Activated naive CD8-positive, alpha-beta T cell treated with anti-CD3 and anti-CD28 coated beads, Interleukin-2, amount 50 U/mL, for 24 hours (primary cell): ENCODE data around the gene FOSL1.

Source experiments
- ATAC-seq: fragments of 150-1000 bp; cut with Tn5 transposase; one replicate; pipeline ENCODE4 v1.10.0; 2021
- DNase-seq: peaks from one replicate; pipeline ENCODE4 v3.0.0; 2021
- H3K27ac Mint-ChIP-seq: one replicate; pipeline ENCODE4 v1.8.0; 2021; ENCODE audit warnings: mild to moderate bottlenecking, mixed read lengths
- H3K27me3 Mint-ChIP-seq: one replicate; pipeline ENCODE4 v1.8.0; 2021; ENCODE audit warnings: mixed read lengths
- H3K36me3 Mint-ChIP-seq: one replicate; pipeline ENCODE4 v1.8.0; 2021; ENCODE audit warnings: low read depth, mixed read lengths
- H3K4me1 Mint-ChIP-seq: one replicate; pipeline ENCODE4 v1.8.0; 2021; ENCODE audit warnings: mixed read lengths
- H3K4me3 Mint-ChIP-seq: one replicate; pipeline ENCODE4 v1.8.0; 2021; ENCODE audit warnings: mild to moderate bottlenecking, moderate library complexity, mixed read lengths
- H3K9me3 Mint-ChIP-seq: one replicate; pipeline ENCODE4 v1.8.0; 2021; ENCODE audit warnings: mixed read lengths

The FOSL1 gene

DNA sequence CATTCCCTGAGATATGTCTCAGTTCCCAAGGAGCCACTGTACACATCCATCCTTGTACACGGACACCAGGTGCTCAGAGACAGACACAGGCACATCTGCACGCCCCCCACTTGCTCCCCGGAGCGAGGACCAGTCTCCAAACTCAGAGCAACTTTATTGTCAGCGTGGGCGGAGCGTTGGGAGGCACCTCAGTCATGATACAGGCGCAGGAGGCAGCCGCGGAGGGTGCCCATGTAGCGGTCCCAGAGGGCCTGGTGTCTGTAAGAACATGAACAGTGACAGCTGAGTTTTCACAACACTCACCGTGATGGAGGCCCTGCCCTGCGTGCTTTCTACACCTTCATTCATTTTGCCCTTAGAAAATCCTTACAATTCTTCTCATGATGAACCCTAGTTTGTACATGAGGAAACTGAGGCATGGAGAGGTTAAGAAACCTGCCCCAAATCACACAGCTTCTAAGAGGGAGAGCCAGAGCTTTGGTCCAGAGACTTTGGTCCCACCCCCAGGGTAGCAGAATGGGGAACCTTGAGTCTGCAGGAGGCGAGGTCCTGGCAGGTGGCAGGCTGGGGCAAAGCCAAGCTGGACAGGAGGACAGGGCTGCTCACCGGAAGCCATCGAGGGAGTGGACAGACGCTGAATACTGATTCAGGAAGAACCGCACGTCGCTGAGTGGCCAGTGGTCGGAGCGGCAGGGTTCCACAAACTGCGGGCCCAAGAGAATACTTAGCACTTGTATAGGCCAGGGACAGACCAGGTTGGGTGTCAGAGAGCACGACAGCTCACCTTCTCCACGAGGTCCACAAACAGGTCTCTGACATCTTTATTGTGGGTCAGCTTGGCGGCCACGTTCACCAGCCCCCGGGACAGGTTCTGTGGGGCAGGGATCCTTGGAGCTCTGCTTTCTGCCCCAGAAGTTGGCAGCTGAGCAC lies 16.1 kb downstream of the FOSL1 start:
- DNase-seq (no peak), ATAC-seq (no peak)
- Mint-ChIP-seq H3K4me1 (peaks cover 70% of the 10 kb centered on the region), H3K4me3 (no peak overlapping the region), H3K27ac (peak overlapping the region; percentile 64), H3K36me3 (peaks cover 28% of the 10 kb centered on the region), H3K27me3 (no peaks in the 10 kb centered on the region), H3K9me3 (no peaks in the 10 kb centered on the region)

DNA sequence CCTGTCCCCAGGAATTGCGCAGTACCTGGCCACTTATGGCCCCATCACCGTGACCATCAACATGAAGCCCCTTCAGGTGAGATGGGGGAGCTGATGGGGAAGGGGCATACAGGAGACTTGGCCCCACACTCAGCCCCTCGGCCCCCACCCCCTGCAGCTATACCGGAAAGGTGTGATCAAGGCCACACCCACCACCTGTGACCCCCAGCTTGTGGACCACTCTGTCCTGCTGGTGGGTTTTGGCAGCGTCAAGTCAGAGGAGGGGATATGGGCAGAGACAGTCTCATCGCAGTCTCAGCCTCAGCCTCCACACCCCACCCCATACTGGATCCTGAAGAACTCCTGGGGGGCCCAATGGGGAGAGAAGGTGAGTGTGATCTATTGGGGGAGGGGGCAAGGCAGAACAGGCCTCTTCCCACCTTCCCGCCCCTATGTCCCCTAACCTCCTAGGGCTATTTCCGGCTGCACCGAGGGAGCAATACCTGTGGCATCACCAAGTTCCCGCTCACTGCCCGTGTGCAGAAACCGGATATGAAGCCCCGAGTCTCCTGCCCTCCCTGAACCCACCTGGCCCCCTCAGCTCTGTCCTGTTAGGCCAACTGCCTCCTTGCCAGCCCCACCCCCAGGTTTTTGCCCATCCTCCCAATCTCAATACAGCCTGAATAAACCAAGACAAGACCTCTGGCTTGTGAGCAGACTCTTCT lies 17.0 kb downstream of the FOSL1 start:
- H3K4me1 Mint-ChIP-seq, result peaks cover 70% of the 10 kb centered on the region
- H3K27ac Mint-ChIP-seq, result no peak overlapping the region
- no peaks in the 10 kb centered on the region for H3K9me3 Mint-ChIP-seq
- no peak overlapping the region for H3K4me3 Mint-ChIP-seq
- H3K27me3 Mint-ChIP-seq, result no peaks in the 10 kb centered on the region
- DNase-seq (no peak), ATAC-seq (no peak)
- peaks cover 28% of the 10 kb centered on the region for H3K36me3 Mint-ChIP-seq

GRCh38 chr11:65882120-65883057 lies 17.8 kb downstream of the FOSL1 start:
- H3K36me3 Mint-ChIP-seq, result peaks cover 26% of the 10 kb centered on the region
- ATAC-seq, result no peak
- no peaks in the 10 kb centered on the region for H3K9me3 Mint-ChIP-seq
- H3K4me3 Mint-ChIP-seq, result no peak overlapping the region
- DNase-seq, result no peak
- no peaks in the 10 kb centered on the region for H3K27me3 Mint-ChIP-seq
- H3K27ac Mint-ChIP-seq, result no peak overlapping the region
- H3K4me1 Mint-ChIP-seq, result peaks cover 71% of the 10 kb centered on the region

DNA sequence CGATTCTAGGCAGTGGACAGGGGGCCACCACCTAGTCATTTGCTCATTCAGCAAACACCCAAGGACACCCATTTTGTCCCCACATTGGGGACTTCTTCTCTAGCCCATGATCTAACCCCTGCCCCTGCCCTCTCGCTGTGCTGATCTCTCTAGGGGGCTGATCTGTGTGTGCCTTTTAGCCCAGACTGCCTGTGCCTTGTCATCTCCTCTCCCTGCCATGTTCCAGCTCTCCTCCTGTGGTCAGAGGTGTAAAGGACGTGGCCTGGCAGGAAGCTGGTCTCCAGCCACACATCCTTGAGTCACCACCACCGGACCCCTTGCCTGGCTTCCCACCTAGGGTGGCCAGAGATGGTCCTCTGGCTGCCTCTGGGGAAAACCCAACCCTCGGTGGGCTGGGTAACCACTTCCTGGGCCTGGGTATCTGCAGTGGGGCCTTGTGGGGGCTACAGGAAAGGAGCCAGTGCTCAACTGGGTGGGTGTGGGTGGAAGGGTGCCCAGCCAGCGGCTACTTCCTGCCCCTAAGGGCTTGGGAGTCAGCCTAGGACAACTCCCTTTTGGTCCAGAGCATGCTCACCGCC lies 19.3 kb downstream of the FOSL1 start:
- Mint-ChIP-seq H3K4me1 (peaks cover 66% of the 10 kb centered on the region), H3K27me3 (no peaks in the 10 kb centered on the region), H3K9me3 (no peaks in the 10 kb centered on the region), H3K27ac (peak overlapping the region; percentile 81), H3K4me3 (peak overlapping the region; percentile 77), H3K36me3 (peaks cover 18% of the 10 kb centered on the region)
- DNase-seq, result no peak
- ATAC-seq, result peak; percentile 27

DNA sequence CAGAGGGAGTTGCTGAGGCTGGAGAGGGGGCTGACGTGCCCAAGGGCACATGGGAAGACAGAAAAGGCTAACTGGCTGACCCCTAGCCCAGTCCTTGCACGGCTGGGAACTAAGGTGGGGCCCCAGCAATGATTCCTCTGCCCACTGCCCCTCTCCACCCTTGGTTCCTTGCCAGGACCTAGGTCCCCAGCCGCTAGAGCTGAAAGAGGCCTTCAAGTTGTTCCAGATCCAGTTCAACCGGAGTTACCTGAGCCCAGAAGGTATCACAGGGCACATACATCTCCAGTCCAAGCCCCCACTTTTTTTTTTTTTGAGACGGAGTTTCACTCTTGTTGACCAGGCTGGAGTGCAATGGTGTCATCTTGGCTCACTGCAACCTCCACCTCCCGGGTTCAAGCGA lies 20.2 kb downstream of the FOSL1 start:
- peaks cover 13% of the 10 kb centered on the region for H3K36me3 Mint-ChIP-seq
- no peak for ATAC-seq
- H3K9me3 Mint-ChIP-seq, result no peaks in the 10 kb centered on the region
- no peak for DNase-seq
- H3K4me1 Mint-ChIP-seq, result peaks cover 62% of the 10 kb centered on the region
- H3K27ac Mint-ChIP-seq, result peak overlapping the region; percentile 81
- H3K4me3 Mint-ChIP-seq, result peak overlapping the region; percentile 77
- H3K27me3 Mint-ChIP-seq, result no peaks in the 10 kb centered on the region

GRCh38 chr11:65879617-65880016 lies 20.6 kb downstream of the FOSL1 start, which contains the start of gene CTSW:
TSS of gene CTSW (plus strand) at chr11:65879837. CDS start at chr11:65879855, 18 bp downstream.
- Mint-ChIP-seq H3K4me1 (peaks cover 58% of the 10 kb centered on the region), H3K9me3 (no peaks in the 10 kb centered on the region), H3K4me3 (peak within 1 kb of the TSS; percentile 77), H3K36me3 (peaks cover 11% of the 10 kb centered on the region), H3K27ac (peak within 1 kb of the TSS; percentile 81), H3K27me3 (no peaks in the 10 kb centered on the region)
- ATAC-seq (peak; percentile 71), DNase-seq (peak; percentile 67)

DNA sequence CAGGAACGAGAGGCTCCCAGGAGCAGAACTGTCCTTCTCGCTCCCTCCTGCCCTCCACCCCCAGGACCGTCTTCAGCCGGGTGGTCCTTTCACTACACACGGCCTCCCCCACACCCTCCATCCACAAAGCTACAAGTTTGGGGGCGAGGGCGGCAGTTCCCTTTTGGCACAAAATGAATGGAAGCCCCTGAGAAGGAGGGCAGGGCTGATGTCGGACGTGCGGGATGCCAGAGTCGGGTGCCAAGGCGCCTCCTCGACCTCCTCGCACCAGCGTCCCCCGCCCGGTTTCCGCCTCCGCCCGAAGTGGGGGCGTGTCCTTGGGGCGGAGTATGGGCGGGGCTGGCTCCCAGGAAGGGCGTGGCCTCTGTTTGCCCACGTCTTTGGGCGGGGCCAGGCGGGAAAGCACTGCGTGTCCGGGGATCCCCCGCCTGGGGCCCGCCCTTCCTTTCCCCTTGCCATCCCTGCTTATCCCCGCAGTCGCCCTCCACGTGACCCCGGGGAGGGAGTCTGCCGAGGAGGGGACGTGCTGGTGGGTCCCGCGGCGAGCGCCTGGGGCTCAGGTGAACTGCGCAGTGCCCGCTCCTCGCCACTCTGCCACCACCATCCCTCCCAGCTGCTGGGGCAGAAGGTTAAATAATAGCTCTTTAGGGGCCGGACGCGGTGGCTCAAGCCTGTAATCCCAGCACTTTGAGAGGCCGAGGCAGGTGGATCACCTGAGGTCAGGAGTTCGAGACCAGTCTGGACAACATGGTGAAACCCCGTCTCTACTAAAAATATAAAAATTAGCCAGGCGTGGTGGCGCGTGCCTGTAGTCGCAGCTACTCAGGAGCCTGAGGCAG lies 26.7 kb downstream of the FOSL1 start:
- ATAC-seq (peak; percentile 83), DNase-seq (peak; percentile 98)
- Mint-ChIP-seq H3K4me1 (peaks cover 44% of the 10 kb centered on the region), H3K36me3 (no peaks in the 10 kb centered on the region), H3K4me3 (peak overlapping the region; percentile 87), H3K27me3 (no peaks in the 10 kb centered on the region), H3K27ac (peak overlapping the region; percentile 86), H3K9me3 (no peaks in the 10 kb centered on the region)

DNA sequence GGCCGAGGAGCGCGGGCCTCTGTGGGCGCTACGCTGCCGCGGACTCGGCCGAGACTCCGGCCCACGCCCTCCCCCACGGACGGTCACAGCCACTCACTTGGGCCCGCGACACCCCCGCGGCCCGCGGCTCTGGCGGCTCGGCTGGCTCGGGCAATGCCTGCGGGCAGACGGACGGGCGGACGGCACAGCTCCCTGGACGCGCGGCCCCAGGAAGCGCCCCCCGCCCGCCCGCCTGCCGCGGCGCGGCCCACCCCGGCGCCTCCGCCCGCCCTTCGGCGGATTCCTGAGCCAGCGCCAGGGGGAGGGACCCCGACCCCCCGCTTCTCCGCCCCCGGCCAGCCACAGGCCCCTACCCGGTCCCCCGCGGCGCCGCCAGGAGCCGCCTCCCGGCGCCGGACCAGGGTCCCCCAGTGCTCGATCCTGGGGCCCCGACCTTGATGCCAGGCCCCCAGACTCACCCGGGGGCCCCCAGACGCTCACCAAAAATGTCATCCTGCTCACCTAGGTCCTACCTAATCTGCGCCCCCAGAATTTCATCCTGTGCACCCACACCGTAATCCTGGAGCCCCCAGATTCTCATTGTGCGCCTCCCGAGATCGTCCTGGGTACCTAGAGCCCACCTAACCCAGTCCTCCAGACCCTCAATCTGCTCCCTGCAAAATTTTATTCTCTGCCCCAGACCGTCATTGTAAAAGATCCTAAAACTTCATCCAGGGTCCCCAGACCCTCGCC lies 27.4 kb downstream of the FOSL1 start, which contains the start of gene EFEMP2:
EFEMP2 (minus strand) TSS at position 215 of the 732 bp plus-strand sequence. CDS start 446 bp downstream, outside the sequence.
- DNase-seq (no peak), ATAC-seq (no peak)
- H3K9me3 Mint-ChIP-seq, result no peaks in the 10 kb centered on the region
- H3K27me3 Mint-ChIP-seq, result no peaks in the 10 kb centered on the region
- peak within 1 kb of the TSS; percentile 86 for H3K27ac Mint-ChIP-seq
- H3K4me1 Mint-ChIP-seq, result peaks cover 39% of the 10 kb centered on the region
- peak within 1 kb of the TSS; percentile 87 for H3K4me3 Mint-ChIP-seq
- H3K36me3 Mint-ChIP-seq, result no peaks in the 10 kb centered on the region

- ATAC-seq, result no peak
- H3K27me3 Mint-ChIP-seq, result no peaks in the 10 kb centered on the region
- peaks cover 2% of the 10 kb centered on the region for H3K36me3 Mint-ChIP-seq
- no peak overlapping the region for H3K27ac Mint-ChIP-seq
- no peak for DNase-seq
- no peak overlapping the region for H3K4me3 Mint-ChIP-seq
- H3K4me1 Mint-ChIP-seq, result peaks cover 31% of the 10 kb centered on the region
- H3K9me3 Mint-ChIP-seq, result no peaks in the 10 kb centered on the region
Observed at GRCh38 chr11:65871811-65872548, 28.2 kb downstream of the FOSL1 start.

- H3K27ac Mint-ChIP-seq, result no peak overlapping the region
- H3K9me3 Mint-ChIP-seq, result no peaks in the 10 kb centered on the region
- no peak overlapping the region for H3K4me3 Mint-ChIP-seq
- peaks cover 27% of the 10 kb centered on the region for H3K4me1 Mint-ChIP-seq
- H3K36me3 Mint-ChIP-seq, result peaks cover 6% of the 10 kb centered on the region
- DNase-seq (no peak), ATAC-seq (no peak)
- no peaks in the 10 kb centered on the region for H3K27me3 Mint-ChIP-seq
Observed at GRCh38 chr11:65870706-65871681, 29.2 kb downstream of the FOSL1 start.

GRCh38 chr11:65870307-65870658 lies 29.9 kb downstream of the FOSL1 start:
- DNase-seq (no peak), ATAC-seq (no peak)
- Mint-ChIP-seq H3K9me3 (no peaks in the 10 kb centered on the region), H3K4me1 (peaks cover 27% of the 10 kb centered on the region), H3K36me3 (peaks cover 6% of the 10 kb centered on the region), H3K27ac (no peak overlapping the region), H3K27me3 (no peaks in the 10 kb centered on the region), H3K4me3 (no peak overlapping the region)
